Measurements from ENCODE around the gene CCL11.
A peak's percentile ranks its signal among the peaks of the same experiment; 100 is the strongest.

The CCL11 gene

DNA sequence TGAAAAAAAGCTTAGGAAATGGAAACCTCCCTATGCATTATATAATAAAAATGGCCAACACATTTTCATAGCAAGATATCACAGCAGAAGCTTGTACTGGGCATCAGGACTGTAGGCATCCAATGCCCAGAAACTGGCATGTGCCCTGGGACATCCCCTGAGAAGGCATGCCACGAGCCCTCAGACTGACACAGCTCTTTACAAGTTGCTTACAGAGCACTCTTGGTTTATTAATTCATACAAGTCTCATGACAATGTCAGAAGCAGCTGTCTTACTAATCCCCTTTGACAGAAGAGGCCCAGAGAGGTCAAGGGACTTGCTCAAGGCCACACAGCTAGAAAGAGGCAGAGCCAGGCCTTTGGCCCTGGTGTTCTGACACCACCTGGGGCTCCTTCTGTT lies 36.1 kb upstream of the CCL11 start:
- Histone ChIP-seq H3K4me1 (ENCODE audit: control insufficient read depth, insufficient read depth, low read length) (peaks cover 31% of the 10 kb centered on the region), H3K9ac (ENCODE audit: low read length) (no peak overlapping the region), H3K36me3 (ENCODE audit: control insufficient read depth, insufficient read depth, low read length) (no peaks in the 10 kb centered on the region)

DNA sequence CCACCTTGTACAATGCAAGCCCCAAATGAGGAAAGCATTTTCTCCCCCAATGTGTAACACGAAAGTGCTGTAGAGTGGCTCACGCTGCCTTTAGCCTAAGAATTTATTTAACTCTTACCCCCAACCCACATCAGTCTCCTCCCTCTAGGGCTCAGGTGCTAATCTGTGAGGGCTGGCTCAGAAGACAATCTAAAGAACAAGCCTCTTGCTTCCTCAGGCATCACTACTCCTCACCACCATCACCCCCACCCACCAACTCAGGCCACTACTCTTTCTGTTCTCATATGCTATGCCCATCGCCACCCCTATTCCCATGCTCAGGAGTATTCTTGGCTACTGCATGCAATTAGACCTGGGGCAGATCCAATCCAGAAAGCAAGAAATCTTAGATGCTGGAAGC lies 34.4 kb upstream of the CCL11 start:
- H3K4me1 ChIP-seq (ENCODE audit: control insufficient read depth, insufficient read depth, low read length), result peaks cover 34% of the 10 kb centered on the region

More for the DNA sequence above, 36.1 kb upstream of the CCL11 start:
- H3K9me3 ChIP-seq (ENCODE audit: control insufficient read depth, low read length), result no peaks in the 10 kb centered on the region
- H3K27me3 ChIP-seq (ENCODE audit: control insufficient read depth, insufficient read depth, low read length), result no peaks in the 10 kb centered on the region
- H3K4me3 ChIP-seq (ENCODE audit: low read length), result no peak overlapping the region

DNA sequence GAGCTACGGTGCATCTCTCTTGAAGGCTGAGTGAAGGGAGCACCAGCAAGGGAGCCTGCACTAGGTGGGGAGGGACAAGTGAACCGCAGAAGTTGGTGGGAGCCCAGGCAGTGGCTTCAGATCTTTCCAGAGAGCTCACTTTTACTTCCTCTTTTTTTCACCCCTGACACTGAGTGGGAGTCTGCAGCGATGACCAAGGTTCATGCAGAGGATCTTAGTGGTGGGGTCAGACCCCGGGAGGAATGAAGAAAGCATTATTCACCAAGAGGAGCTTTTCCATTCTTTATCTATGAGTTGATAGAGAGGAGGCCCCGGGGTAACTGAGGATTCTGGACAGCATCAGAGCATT lies 33.5 kb upstream of the CCL11 start:
- Histone ChIP-seq H3K9me3 (ENCODE audit: control insufficient read depth, low read length) (no peaks in the 10 kb centered on the region), H3K36me3 (ENCODE audit: control insufficient read depth, insufficient read depth, low read length) (no peaks in the 10 kb centered on the region), H3K4me3 (ENCODE audit: low read length) (no peak overlapping the region), H3K4me1 (ENCODE audit: control insufficient read depth, insufficient read depth, low read length) (peaks cover 34% of the 10 kb centered on the region), H3K9ac (ENCODE audit: low read length) (no peak overlapping the region), H3K27me3 (ENCODE audit: control insufficient read depth, insufficient read depth, low read length) (no peaks in the 10 kb centered on the region)

More for the DNA sequence above, 34.4 kb upstream of the CCL11 start:
- Histone ChIP-seq H3K9ac (ENCODE audit: low read length) (no peak overlapping the region), H3K9me3 (ENCODE audit: control insufficient read depth, low read length) (no peaks in the 10 kb centered on the region), H3K27me3 (ENCODE audit: control insufficient read depth, insufficient read depth, low read length) (no peaks in the 10 kb centered on the region), H3K4me3 (ENCODE audit: low read length) (no peak overlapping the region), H3K36me3 (ENCODE audit: control insufficient read depth, insufficient read depth, low read length) (no peaks in the 10 kb centered on the region)

DNA sequence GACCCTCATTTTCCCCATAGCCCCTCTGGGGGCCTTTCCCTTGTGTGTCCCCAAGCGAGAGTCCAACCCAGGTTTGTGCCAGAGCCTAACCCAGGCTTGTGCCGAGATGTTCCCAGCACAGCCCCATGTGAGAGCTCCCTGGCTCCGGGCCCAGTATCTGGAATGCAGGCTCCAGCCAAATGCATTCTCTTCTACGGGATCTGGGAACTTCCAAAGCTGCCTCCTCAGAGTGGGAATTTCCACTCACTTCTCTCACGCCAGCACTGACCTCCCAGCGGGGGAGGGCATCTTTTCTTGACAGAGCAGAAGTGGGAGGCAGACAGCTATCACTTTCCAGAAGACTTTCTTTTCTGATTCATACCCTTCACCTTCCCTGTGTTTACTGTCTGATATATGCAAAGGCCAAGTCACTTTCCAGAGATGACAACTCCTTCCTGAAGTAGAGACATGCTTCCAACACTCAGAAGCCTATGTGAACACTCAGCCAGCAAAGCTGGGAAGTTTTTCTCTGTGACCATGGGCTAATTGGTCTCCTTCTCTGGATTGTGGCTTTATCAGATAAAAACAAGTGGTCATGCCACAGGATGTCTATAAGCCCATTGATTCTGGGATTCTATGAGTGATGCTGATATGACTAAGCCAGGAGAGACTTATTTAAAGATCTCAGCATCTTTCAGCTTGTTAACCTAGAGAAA lies 33.0 kb upstream of the CCL11 start:
- H3K4me3 ChIP-seq (ENCODE audit: low read length), result no peak overlapping the region
- peaks cover 34% of the 10 kb centered on the region for H3K4me1 ChIP-seq (ENCODE audit: control insufficient read depth, insufficient read depth, low read length)
- H3K9ac ChIP-seq (ENCODE audit: low read length), result no peak overlapping the region

DNA sequence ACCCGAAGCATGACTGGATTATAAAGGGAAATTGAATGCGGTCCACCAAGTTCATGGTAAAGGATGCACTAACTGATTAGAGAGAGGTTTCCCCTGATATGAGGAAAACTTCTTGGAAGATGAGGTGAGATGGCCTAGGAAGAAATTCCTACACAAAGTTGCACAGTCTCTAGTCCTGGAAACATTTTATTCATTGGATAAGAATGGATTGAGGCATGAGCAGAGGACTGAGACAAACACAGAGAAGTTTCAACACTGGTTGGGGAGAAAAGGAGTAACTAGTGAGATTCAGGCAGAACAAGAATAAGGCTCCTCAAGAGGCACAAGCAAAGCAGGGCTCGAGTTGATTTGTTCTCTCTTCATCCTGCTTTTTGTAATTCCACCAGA lies 32.4 kb upstream of the CCL11 start:
- Histone ChIP-seq H3K4me3 (ENCODE audit: low read length) (no peak overlapping the region), H3K9ac (ENCODE audit: low read length) (no peak overlapping the region)

More for the DNA sequence above, 33.0 kb upstream of the CCL11 start:
- no peaks in the 10 kb centered on the region for H3K27me3 ChIP-seq (ENCODE audit: control insufficient read depth, insufficient read depth, low read length)
- H3K36me3 ChIP-seq (ENCODE audit: control insufficient read depth, insufficient read depth, low read length), result no peaks in the 10 kb centered on the region
- H3K9me3 ChIP-seq (ENCODE audit: control insufficient read depth, low read length), result no peaks in the 10 kb centered on the region

DNA sequence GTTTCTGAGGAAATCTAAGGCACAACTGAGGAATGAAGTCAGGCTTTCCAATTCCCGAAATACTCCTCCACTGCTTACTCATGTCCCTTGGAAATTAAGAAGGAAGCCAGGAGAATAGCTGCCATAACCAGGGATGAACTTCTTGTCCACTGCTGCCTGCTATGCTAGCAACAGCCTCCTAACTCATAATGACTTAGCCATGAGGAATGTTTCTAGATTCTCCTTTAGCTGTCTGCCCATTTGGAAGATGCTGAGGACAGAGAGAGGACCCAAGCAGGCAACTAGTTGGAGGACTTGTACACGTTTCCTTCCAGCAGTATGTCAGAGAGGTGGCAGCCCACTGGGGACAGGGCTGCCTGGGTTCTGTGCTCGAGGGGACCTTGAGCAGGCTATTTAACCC lies 31.4 kb upstream of the CCL11 start:
- Histone ChIP-seq H3K9ac (ENCODE audit: low read length) (no peak overlapping the region), H3K27me3 (ENCODE audit: control insufficient read depth, insufficient read depth, low read length) (no peaks in the 10 kb centered on the region), H3K4me1 (ENCODE audit: control insufficient read depth, insufficient read depth, low read length) (peaks cover 27% of the 10 kb centered on the region), H3K9me3 (ENCODE audit: control insufficient read depth, low read length) (no peaks in the 10 kb centered on the region), H3K36me3 (ENCODE audit: control insufficient read depth, insufficient read depth, low read length) (no peaks in the 10 kb centered on the region), H3K4me3 (ENCODE audit: low read length) (no peak overlapping the region)

More for the DNA sequence above, 32.4 kb upstream of the CCL11 start:
- peaks cover 34% of the 10 kb centered on the region for H3K4me1 ChIP-seq (ENCODE audit: control insufficient read depth, insufficient read depth, low read length)
- no peaks in the 10 kb centered on the region for H3K36me3 ChIP-seq (ENCODE audit: control insufficient read depth, insufficient read depth, low read length)
- H3K27me3 ChIP-seq (ENCODE audit: control insufficient read depth, insufficient read depth, low read length), result no peaks in the 10 kb centered on the region
- H3K9me3 ChIP-seq (ENCODE audit: control insufficient read depth, low read length), result no peaks in the 10 kb centered on the region

DNA sequence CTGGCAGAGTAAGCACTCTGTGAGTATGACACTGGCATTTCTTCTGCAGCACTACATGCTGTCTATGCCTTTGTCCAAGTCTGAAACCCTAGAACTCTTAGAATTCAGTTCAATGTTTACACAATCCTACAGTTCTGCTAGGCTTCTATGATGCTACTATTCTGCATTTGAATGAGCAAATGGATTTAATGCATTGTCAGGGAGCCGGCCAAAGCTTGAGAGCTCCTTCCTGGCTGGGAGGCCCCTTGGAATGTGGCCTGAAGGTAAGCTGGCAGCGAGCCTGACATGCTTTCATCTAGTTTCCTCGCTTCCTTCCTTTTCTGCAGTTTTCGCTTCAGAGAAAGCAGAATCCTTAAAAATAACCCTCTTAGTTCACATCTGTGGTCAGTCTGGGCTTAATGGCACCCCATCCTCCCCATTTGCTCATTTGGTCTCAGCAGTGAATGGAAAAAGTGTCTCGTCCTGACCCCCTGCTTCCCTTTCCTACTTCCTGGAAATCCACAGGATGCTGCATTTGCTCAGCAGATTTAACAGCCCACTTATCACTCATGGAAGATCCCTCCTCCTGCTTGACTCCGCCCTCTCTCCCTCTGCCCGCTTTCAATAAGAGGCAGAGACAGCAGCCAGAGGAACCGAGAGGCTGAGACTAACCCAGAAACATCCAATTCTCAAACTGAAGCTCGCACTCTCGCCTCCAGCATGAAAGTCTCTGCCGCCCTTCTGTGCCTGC lies 30.7 kb upstream of the CCL11 start, which contains the start of gene CCL2:
CCL2 (plus strand) TSS at position 635 of the 730 bp plus-strand sequence; CDS start at position 700, 65 bp downstream.
- no peaks in the 10 kb centered on the region for H3K9me3 ChIP-seq (ENCODE audit: control insufficient read depth, low read length)
- H3K4me1 ChIP-seq (ENCODE audit: control insufficient read depth, insufficient read depth, low read length), result peaks cover 25% of the 10 kb centered on the region
- H3K36me3 ChIP-seq (ENCODE audit: control insufficient read depth, insufficient read depth, low read length), result no peaks in the 10 kb centered on the region
- no peaks in the 10 kb centered on the region for H3K27me3 ChIP-seq (ENCODE audit: control insufficient read depth, insufficient read depth, low read length)
- H3K9ac ChIP-seq (ENCODE audit: low read length), result peak within 1 kb of the TSS; percentile 46
- no peak within 1 kb of the TSS for H3K4me3 ChIP-seq (ENCODE audit: low read length)

DNA sequence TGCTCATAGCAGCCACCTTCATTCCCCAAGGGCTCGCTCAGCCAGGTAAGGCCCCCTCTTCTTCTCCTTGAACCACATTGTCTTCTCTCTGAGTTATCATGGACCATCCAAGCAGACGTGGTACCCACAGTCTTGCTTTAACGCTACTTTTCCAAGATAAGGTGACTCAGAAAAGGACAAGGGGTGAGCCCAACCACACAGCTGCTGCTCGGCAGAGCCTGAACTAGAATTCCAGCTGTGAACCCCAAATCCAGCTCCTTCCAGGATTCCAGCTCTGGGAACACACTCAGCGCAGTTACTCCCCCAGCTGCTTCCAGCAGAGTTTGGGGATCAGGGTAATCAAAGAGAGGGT lies 30.2 kb upstream of the CCL11 start:
- Histone ChIP-seq H3K9me3 (ENCODE audit: control insufficient read depth, low read length) (no peaks in the 10 kb centered on the region), H3K9ac (ENCODE audit: low read length) (peak overlapping the region; percentile 46), H3K36me3 (ENCODE audit: control insufficient read depth, insufficient read depth, low read length) (no peaks in the 10 kb centered on the region), H3K4me3 (ENCODE audit: low read length) (no peak overlapping the region), H3K4me1 (ENCODE audit: control insufficient read depth, insufficient read depth, low read length) (peaks cover 25% of the 10 kb centered on the region), H3K27me3 (ENCODE audit: control insufficient read depth, insufficient read depth, low read length) (no peaks in the 10 kb centered on the region)

DNA sequence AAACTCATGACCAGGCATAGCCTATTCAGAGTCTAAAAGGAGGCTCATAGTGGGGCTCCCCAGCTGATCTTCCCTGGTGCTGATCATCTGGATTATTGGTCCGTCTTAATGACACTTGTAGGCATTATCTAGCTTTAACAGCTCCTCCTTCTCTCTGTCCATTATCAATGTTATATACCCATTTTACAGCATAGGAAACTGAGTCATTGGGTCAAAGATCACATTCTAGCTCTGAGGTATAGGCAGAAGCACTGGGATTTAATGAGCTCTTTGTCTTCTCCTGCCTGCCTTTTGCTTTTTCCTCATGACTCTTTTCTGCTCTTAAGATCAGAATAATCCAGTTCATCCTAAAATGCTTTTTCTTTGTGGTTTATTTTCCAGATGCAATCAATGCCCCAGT lies 29.7 kb upstream of the CCL11 start:
- Histone ChIP-seq H3K27me3 (ENCODE audit: control insufficient read depth, insufficient read depth, low read length) (no peaks in the 10 kb centered on the region), H3K9ac (ENCODE audit: low read length) (peak overlapping the region; percentile 46), H3K4me1 (ENCODE audit: control insufficient read depth, insufficient read depth, low read length) (peaks cover 25% of the 10 kb centered on the region), H3K4me3 (ENCODE audit: low read length) (no peak overlapping the region), H3K9me3 (ENCODE audit: control insufficient read depth, low read length) (no peaks in the 10 kb centered on the region), H3K36me3 (ENCODE audit: control insufficient read depth, insufficient read depth, low read length) (no peaks in the 10 kb centered on the region)

DNA sequence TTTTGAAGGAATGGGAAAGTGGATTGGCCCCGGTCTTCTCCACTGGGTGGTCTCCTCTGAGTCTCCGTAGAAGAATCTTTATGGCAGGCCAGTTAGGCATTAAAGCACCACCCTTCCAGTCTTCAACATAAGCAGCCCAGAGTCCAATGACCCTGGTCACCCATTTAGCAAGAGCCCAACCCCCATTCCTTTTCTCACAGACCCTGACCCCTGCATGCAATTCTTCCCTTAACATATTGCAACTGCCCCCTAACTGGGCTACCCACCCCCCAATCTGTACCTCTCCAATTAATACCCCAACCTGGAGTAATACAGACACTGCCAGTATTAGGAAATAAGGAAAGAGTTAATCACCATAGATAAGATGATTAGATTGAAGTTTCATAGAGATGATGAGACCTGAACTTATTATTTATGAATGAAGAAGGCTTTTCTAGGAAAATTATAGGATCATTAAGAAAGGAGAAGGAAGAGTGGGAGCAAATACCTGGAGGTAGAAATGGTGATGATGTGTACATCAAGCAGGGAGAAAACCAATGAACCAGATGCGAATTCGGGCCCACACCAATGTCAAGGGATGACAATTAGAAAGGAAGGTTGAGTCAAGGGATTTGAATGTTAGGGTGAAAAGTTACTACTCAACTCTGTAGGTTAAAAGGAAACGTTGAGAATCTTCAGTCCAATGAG lies 28.1 kb upstream of the CCL11 start:
- Histone ChIP-seq H3K9me3 (ENCODE audit: control insufficient read depth, low read length) (no peaks in the 10 kb centered on the region), H3K4me1 (ENCODE audit: control insufficient read depth, insufficient read depth, low read length) (peaks cover 22% of the 10 kb centered on the region), H3K27me3 (ENCODE audit: control insufficient read depth, insufficient read depth, low read length) (no peaks in the 10 kb centered on the region), H3K9ac (ENCODE audit: low read length) (no peak overlapping the region), H3K4me3 (ENCODE audit: low read length) (no peak overlapping the region), H3K36me3 (ENCODE audit: control insufficient read depth, insufficient read depth, low read length) (no peaks in the 10 kb centered on the region)

DNA sequence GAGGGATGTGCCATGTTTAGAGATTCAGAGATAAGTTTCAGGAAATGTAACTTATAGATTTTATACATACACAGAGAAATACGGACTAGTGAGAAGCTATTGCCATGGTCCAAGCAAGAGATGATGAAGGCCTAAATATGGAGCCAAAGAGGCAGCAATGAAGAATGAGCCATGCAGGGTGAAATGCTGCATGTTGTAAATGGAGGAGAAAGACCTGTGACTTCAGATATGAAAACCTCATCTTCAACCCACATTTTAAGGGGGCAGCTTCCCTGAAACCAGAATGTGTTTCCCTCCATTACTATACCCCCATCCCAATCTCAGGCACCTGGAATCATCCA lies 27.6 kb upstream of the CCL11 start:
- H3K4me3 ChIP-seq (ENCODE audit: low read length), result no peak overlapping the region
- no peak overlapping the region for H3K9ac ChIP-seq (ENCODE audit: low read length)
- no peaks in the 10 kb centered on the region for H3K36me3 ChIP-seq (ENCODE audit: control insufficient read depth, insufficient read depth, low read length)
- no peaks in the 10 kb centered on the region for H3K27me3 ChIP-seq (ENCODE audit: control insufficient read depth, insufficient read depth, low read length)
- H3K9me3 ChIP-seq (ENCODE audit: control insufficient read depth, low read length), result no peaks in the 10 kb centered on the region
- H3K4me1 ChIP-seq (ENCODE audit: control insufficient read depth, insufficient read depth, low read length), result peaks cover 17% of the 10 kb centered on the region

DNA sequence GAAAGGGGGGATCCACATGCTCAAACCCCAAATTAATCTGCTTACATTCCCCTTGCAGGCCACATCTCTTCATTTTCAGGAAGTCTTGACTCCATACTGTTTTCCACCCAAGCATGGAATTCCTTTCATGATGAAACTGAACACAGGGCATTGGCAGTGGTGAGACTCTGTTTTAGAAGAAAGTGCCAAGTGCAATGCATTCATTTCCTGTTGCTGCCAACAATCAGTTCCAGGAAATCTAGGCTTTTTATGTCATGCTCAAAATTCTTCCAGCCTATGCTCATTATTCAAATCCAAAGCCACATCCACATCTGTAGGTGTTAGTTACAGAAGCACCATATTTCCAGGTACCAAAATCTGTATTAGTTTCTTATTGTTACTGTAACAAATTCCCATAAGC lies 26.4 kb upstream of the CCL11 start:
- Histone ChIP-seq H3K4me1 (ENCODE audit: control insufficient read depth, insufficient read depth, low read length) (peaks cover 7% of the 10 kb centered on the region), H3K9ac (ENCODE audit: low read length) (no peak overlapping the region), H3K4me3 (ENCODE audit: low read length) (no peak overlapping the region), H3K36me3 (ENCODE audit: control insufficient read depth, insufficient read depth, low read length) (no peaks in the 10 kb centered on the region), H3K9me3 (ENCODE audit: control insufficient read depth, low read length) (no peaks in the 10 kb centered on the region), H3K27me3 (ENCODE audit: control insufficient read depth, insufficient read depth, low read length) (no peaks in the 10 kb centered on the region)
